Measurements from ENCODE around the gene ADAP1. TPM values are rescaled to one million over a fixed set of nuclear protein-coding genes. Genes with fewer than 3 reads are reported as not detected.

ADAP1 gene
- total and polyA plus RNA-seq, 2 of the 13 experiments (the other 11 are each of a cell fraction or from before 2014, with no cell fraction given): 10.5 to 24.6 TPM

DNA sequence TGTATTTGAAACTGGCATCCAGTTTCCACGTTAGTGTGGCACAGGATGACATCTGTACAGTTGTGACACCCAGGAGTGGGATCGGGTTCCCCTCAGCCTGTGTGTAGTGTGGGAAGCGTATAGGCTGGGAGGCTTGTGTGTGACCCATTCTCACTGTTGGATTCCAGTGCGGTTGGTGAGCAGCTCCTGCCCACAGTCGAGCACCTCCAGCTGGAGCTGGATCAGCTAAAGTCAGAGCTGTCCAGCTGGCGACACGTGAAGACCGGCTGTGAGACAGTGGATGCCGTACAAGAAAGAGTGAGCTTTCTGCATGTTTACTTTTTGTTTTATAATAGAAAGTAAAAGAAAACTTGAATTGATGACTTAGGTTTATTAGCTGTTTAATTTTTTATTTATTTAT is 96.8 kb downstream of the ADAP1 start (continued):
- TF ChIP-seq, protein P1, sequence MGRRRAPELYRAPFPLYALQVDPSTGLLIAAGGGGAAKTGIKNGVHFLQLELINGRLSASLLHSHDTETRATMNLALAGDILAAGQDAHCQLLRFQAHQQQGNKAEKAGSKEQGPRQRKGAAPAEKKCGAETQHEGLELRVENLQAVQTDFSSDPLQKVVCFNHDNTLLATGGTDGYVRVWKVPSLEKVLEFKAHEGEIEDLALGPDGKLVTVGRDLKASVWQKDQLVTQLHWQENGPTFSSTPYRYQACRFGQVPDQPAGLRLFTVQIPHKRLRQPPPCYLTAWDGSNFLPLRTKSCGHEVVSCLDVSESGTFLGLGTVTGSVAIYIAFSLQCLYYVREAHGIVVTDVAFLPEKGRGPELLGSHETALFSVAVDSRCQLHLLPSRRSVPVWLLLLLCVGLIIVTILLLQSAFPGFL (CRISPR knock-in tag; IDR thresholded peaks at IDR 0.05): no peak

DNA sequence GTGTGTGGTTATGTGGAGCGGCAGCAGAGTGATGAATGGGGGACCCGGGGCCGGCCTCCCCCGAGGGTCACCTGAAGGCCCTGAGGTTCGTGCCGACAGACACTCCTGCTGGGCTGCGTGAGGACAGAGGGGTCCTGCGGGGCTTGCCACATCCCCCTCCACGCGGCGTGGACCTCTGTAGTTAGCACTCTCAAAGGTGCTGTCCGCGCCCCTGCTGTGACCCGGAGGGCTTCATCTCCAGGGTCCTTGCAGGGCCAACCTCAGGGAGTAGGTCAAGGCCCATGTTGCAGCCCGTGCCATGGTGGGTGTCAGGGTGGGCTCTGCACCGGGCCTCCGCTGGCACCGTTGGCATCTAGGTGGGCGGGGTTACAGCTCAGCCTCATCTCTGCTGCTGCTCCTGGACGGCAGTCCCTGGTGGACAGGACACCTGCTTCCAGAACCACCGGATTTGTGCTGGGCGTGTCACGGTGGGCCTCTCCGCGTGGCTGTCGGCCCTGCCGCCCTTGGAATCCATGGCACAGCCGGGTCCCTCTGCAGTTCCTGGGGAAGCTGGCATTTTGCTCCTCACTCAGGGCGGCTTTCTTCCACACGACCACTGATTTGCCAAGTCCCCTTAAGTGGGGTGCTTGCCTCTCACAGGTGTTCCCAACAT is 97.9 kb downstream of the ADAP1 start:
- Histone ChIP-seq H2AFZ (ENCODE audit: low read length) (no peak overlapping the region), H4K20me1 (ENCODE audit: insufficient read depth, low read length) (no peaks in the 10 kb centered on the region; the same call in 1 of the 2 replicates), H3K9me3 (ENCODE audit: low read length) (no peaks in the 10 kb centered on the region), H3K4me3 (replicated peaks in 1 of 3; ENCODE audit: insufficient read depth in 1 of 3, low read depth in 2 of 3, low read length in 3 of 3) (no peak overlapping the region), H3K27ac (ENCODE audit: extremely low read length, insufficient read depth, low read length) (no peak overlapping the region), H3K36me3 (replicated peaks in 1 of 2; ENCODE audit: control insufficient read depth in 1 of 2, insufficient read depth in 2 of 2, low read length in 2 of 2) (peaks cover 30 to 82% of the 10 kb centered on the region in 2 experiments), H3K4me1 (ENCODE audit: insufficient read depth, low read length) (peaks cover 12% of the 10 kb centered on the region), H3K79me2 (ENCODE audit: insufficient read depth, low read length) (no peaks in the 10 kb centered on the region), H3K9ac (ENCODE audit: insufficient read depth, low read depth, low read length) (no peak overlapping the region), H3K4me2 (ENCODE audit: low read depth, low read length) (no peak overlapping the region), H3K27me3 (ENCODE audit: control insufficient read depth in 1 of 2, insufficient read depth in 2 of 2, low read length in 2 of 2) (no peaks in the 10 kb centered on the region)
- DNase-seq (ENCODE audit: low spot score): no peak
- WGBS (ENCODE audit: low lambda C conversion rate): 95% methylated on average over 9 of the region's 30 CpGs
- no peak for TF ChIP-seq ZFAT (CRISPR knock-in tag; conservative IDR thresholded peaks at IDR 0.05)
- peak; percentile 37 for TF ChIP-seq AGO2 (optimal IDR thresholded peaks at IDR 0.05; ENCODE audit: low read depth, low read length)
- TF ChIP-seq KLF6 (CRISPR knock-in tag; IDR thresholded peaks at IDR 0.05): no peak
- TF ChIP-seq, protein P2, sequence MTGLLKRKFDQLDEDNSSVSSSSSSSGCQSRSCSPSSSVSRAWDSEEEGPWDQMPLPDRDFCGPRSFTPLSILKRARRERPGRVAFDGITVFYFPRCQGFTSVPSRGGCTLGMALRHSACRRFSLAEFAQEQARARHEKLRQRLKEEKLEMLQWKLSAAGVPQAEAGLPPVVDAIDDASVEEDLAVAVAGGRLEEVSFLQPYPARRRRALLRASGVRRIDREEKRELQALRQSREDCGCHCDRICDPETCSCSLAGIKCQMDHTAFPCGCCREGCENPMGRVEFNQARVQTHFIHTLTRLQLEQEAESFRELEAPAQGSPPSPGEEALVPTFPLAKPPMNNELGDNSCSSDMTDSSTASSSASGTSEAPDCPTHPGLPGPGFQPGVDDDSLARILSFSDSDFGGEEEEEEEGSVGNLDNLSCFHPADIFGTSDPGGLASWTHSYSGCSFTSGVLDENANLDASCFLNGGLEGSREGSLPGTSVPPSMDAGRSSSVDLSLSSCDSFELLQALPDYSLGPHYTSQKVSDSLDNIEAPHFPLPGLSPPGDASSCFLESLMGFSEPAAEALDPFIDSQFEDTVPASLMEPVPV (CRISPR knock-in tag; IDR thresholded peaks at IDR 0.05): 0 out of 2 replicates have a peak, but pooled peaks have one; percentile 29
- in situ Hi-C loops (cut with HindIII; ENCODE audit: extremely low pct_ligation_motif_present, low pct_unique_long_range_greater_than_20kb): no loop called here
- FAIRE-seq: no peak
- POLR2A ChIA-PET: no interaction called here
- BruUV-seq (replicated peaks): no TSS peak
- intact Hi-C loops (cut with micrococcal nuclease; ENCODE audit: unreplicated experiment): no loop called here
- no peak for ATAC-seq
- CTCF ChIA-PET (ENCODE audit: low intra/inter-chr PET ratio, low total read pairs): no interaction called here
